K562 (cell line): Measurements from ENCODE around the gene SLC22A23. TPM values are rescaled to one million over a fixed set of nuclear protein-coding genes. Genes with fewer than 3 reads are reported as not detected.
A peak's percentile ranks its signal among the peaks of the same experiment; 100 is the strongest.

Experiments
- ARID2 ChIP-seq: fragments of 450-650 bp; IDR thresholded peaks from 2 replicates; pipeline ENCODE4 v1.6.1; 2017; ENCODE audit warnings: antibody characterized with exemption, mild to moderate bottlenecking
- BCOR ChIP-seq: fragments of 450-650 bp; IDR thresholded peaks from 2 replicates; pipeline ENCODE4 v1.6.1; 2016
- COPS2 ChIP-seq: fragments of 450-650 bp; conservative IDR thresholded peaks from 2 replicates; pipeline ENCODE4 v1.6.1; 2016; ENCODE audit warnings: mild to moderate bottlenecking, moderate library complexity
- ELF4 ChIP-seq: fragments of 450-650 bp; formaldehyde crosslinking; IDR thresholded peaks from 2 replicates; pipeline ENCODE4 v1.4.0; 2022; ENCODE audit warnings: missing genetic modification characterization
- EP300 ChIP-seq: IDR thresholded peaks from 2 replicates; pipeline ENCODE4 v1.6.1; 2012; ENCODE audit warnings: low read length, improper control_type of control experiment
- GABPA ChIP-seq: fragments of 200-800 bp; sonication (Bioruptor generic); conservative IDR thresholded peaks from 2 replicates; pipeline ENCODE4 v1.6.1; 2016; ENCODE audit warnings: low read depth, missing genetic modification characterization, missing compliant biosample characterization
- IFI16 ChIP-seq: fragments of 250-450 bp; sonication (Bioruptor Pico); IDR thresholded peaks from 2 replicates; pipeline ENCODE4 v2.1.2; 2022; ENCODE audit warnings: mild to moderate bottlenecking, inconsistent platforms
- MTA3 ChIP-seq: fragments of 450-650 bp; formaldehyde crosslinking; IDR thresholded peaks from 2 replicates; pipeline ENCODE4 v1.6.1; 2017; ENCODE audit warnings: mild to moderate bottlenecking, borderline replicate concordance
- NCOA2 ChIP-seq, 2 experiments: fragments of 450-650 bp; IDR thresholded peaks; 2 replicates each; pipeline ENCODE4 v1.6.1; 2018; ENCODE audit warnings: mild to moderate bottlenecking in 2 of 2, moderate library complexity in 1 of 2; ENCODE audit not compliant: partially characterized antibody in 2 of 2
- NCOA4 ChIP-seq: fragments of 450-650 bp; IDR thresholded peaks from 2 replicates; pipeline ENCODE4 v1.6.1; 2018; ENCODE audit warnings: mild to moderate bottlenecking; ENCODE audit not compliant: partially characterized antibody
- NELFE ChIP-seq: IDR thresholded peaks from 2 replicates; pipeline ENCODE4 v1.6.1; 2011; ENCODE audit warnings: mild to moderate bottlenecking; ENCODE audit not compliant: insufficient read depth, insufficient read length
- RBM15 ChIP-seq: fragments of 200-400 bp; formaldehyde crosslinking; IDR thresholded peaks from 2 replicates; pipeline ENCODE4 v1.6.1; 2018; ENCODE audit warnings: mild to moderate bottlenecking, low read length, moderate library complexity; ENCODE audit not compliant: insufficient read depth
- TAL1 ChIP-seq: fragments of 450-650 bp; IDR thresholded peaks from 2 replicates; pipeline ENCODE4 v1.6.1; 2016; ENCODE audit warnings: mild to moderate bottlenecking
- YBX1 ChIP-seq: fragments of 450-650 bp; IDR thresholded peaks from 2 replicates; pipeline ENCODE4 v1.7.1; 2016; ENCODE audit warnings: mild to moderate bottlenecking
- polyA plus RNA-seq, 8 experiments: library from polyadenylated mRNA; depleted of rRNA in 4 of 8; stranded (reverse) in 5 of 8; unstranded in 3 of 8; fragments of >200 nt; fragmentation: Nextera tagmentation in 2 of 8; fragmentation: Illumina TruSeq in 1 of 8; extraction: Ambion mirVana in 2 of 8; extraction: Trizol in 1 of 8; gene quantifications; 2 replicates each; pipeline versions ENCODE4 v1.2.1 to v1.2.3, GENCODE V29; 2011 to 2014; ENCODE audit warnings: inconsistent platforms in 1 of 8, missing spikeins in 1 of 8
- total RNA-seq, 7 experiments: library from RNA; depleted of rRNA in 6 of 7; stranded (reverse); fragments of >200 nt in 6 of 7; fragmentation: Illumina TruSeq in 2 of 7; extraction: Trizol in 2 of 7; gene quantifications; 2 replicates each; pipeline versions ENCODE4 v1.2.1 to v1.2.3, GENCODE V29; 2011 to 2021; ENCODE audit warnings: low replicate concordance in 1 of 7
- TF ChIP-seq, protein P1 (sequence below): fragments of 200-800 bp; sonication (Bioruptor generic); IDR thresholded peaks from 2 replicates; pipeline ENCODE4 v1.6.1; 2017; ENCODE audit warnings: missing genetic modification characterization, missing compliant biosample characterization
- TF ChIP-seq, protein P2 (sequence below): fragments of 250-450 bp; sonication (Bioruptor Pico); IDR thresholded peaks from 2 replicates; pipeline ENCODE4 v1.8.0; 2021; ENCODE audit warnings: mild to moderate bottlenecking, moderate library complexity
- TF ChIP-seq, protein P3 (sequence below): fragments of 450-650 bp; IDR thresholded peaks from 2 replicates; pipeline ENCODE4 v1.6.1; 2017; ENCODE audit warnings: antibody characterized with exemption
- TF ChIP-seq, protein P4 (sequence below): fragments of 450-650 bp; IDR thresholded peaks from 2 replicates; pipeline ENCODE4 v1.6.1; 2016; ENCODE audit warnings: antibody characterized with exemption
- TF ChIP-seq, protein P5 (sequence below): fragments of 250-450 bp; sonication (Bioruptor Pico); IDR thresholded peaks from 2 replicates; pipeline ENCODE4 v1.5.0; 2021
- TF ChIP-seq, protein P6 (sequence below): fragments of 450-650 bp; IDR thresholded peaks from 2 replicates; pipeline ENCODE4 v1.7.0; 2016; ENCODE audit warnings: borderline replicate concordance

The SLC22A23 gene
- total and polyA plus RNA-seq, 9 of the 15 experiments (the other 6 are each of a cell fraction or from before 2014, with no cell fraction given) = 0.30 to 8.7 (median 2.5) TPM

DNA sequence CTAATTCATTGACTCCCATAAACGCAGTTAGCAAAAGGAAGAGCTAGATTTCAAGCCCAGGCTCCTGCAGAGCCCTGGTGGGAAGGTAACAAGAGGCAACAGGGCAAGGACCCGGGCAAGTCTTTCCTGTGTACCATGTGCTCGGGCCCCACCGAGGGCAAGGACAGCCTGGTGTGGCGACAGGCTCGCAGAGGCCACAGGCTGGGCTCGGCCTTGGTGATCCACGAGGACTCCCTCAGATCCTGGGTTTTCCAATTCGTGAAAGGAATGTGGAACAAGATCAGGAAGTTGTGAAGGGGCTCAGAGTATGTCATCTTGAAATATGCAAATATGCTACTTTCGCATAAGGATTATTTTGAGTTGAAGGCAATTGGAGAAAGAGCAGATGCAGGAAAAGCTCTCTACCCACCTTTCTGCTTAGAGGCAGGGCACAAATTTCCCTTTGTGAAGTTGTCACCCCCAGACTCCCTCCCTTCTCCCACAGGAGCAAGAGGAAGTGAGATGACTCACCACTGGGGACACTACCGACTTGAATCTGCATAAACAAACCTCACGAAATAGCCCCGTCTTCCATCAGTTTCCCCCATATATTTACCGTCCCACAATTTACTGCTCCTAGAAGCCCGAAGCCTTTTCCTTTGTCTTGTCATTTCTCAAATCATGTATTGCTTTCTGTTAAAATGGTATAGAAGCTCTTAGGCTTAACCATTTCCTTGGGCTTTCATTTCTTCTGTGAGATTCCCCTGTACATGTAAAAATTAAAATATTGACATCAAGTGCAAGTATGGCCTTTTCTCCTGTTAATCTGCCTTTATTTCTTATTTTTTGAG lies 119.1 kb downstream of the SLC22A23 start (continued):
- TF ChIP-seq, protein P1, sequence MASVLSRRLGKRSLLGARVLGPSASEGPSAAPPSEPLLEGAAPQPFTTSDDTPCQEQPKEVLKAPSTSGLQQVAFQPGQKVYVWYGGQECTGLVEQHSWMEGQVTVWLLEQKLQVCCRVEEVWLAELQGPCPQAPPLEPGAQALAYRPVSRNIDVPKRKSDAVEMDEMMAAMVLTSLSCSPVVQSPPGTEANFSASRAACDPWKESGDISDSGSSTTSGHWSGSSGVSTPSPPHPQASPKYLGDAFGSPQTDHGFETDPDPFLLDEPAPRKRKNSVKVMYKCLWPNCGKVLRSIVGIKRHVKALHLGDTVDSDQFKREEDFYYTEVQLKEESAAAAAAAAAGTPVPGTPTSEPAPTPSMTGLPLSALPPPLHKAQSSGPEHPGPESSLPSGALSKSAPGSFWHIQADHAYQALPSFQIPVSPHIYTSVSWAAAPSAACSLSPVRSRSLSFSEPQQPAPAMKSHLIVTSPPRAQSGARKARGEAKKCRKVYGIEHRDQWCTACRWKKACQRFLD = no peak
- TF ChIP-seq NCOA4 (no peak), EP300 (peak; percentile 52; the same call in 1 of the 2 replicates), ELF4 (no peak), GABPA (no peak), BCOR (no peak), TAL1 (no peak), MTA3 (no peak), ARID2 (0 out of 2 replicates have a peak, but pooled peaks have one; percentile 5), NCOA2 (IDR thresholded peaks at IDR 0.05; ENCODE audit: partially characterized antibody in 2 of 2) (no peak), COPS2 (no peak), RBM15 (no peak), NELFE (no peak), IFI16 (CRISPR knock-in tag) (no peak), YBX1 (no peak)
- TF ChIP-seq, protein P2, sequence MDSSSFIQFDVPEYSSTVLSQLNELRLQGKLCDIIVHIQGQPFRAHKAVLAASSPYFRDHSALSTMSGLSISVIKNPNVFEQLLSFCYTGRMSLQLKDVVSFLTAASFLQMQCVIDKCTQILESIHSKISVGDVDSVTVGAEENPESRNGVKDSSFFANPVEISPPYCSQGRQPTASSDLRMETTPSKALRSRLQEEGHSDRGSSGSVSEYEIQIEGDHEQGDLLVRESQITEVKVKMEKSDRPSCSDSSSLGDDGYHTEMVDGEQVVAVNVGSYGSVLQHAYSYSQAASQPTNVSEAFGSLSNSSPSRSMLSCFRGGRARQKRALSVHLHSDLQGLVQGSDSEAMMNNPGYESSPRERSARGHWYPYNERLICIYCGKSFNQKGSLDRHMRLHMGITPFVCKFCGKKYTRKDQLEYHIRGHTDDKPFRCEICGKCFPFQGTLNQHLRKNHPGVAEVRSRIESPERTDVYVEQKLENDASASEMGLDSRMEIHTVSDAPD (CRISPR knock-in tag) = no peak
- TF ChIP-seq, protein P3, sequence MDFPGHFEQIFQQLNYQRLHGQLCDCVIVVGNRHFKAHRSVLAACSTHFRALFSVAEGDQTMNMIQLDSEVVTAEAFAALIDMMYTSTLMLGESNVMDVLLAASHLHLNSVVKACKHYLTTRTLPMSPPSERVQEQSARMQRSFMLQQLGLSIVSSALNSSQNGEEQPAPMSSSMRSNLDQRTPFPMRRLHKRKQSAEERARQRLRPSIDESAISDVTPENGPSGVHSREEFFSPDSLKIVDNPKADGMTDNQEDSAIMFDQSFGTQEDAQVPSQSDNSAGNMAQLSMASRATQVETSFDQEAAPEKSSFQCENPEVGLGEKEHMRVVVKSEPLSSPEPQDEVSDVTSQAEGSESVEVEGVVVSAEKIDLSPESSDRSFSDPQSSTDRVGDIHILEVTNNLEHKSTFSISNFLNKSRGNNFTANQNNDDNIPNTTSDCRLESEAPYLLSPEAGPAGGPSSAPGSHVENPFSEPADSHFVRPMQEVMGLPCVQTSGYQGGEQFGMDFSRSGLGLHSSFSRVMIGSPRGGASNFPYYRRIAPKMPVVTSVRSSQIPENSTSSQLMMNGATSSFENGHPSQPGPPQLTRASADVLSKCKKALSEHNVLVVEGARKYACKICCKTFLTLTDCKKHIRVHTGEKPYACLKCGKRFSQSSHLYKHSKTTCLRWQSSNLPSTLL = no peak
- TF ChIP-seq, protein P4, sequence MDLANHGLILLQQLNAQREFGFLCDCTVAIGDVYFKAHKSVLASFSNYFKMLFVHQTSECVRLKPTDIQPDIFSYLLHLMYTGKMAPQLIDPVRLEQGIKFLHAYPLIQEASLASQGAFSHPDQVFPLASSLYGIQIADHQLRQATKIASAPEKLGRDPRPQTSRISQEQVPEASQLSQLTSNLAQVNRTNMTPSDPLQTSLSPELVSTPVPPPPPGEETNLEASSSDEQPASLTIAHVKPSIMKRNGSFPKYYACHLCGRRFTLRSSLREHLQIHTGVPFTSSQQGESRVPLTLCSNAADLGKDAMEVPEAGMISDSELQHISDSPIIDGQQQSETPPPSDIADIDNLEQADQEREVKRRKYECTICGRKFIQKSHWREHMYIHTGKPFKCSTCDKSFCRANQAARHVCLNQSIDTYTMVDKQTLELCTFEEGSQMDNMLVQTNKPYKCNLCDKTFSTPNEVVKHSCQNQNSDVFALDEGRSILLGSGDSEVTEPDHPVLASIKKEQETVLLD = no peak
- TF ChIP-seq, protein P5, sequence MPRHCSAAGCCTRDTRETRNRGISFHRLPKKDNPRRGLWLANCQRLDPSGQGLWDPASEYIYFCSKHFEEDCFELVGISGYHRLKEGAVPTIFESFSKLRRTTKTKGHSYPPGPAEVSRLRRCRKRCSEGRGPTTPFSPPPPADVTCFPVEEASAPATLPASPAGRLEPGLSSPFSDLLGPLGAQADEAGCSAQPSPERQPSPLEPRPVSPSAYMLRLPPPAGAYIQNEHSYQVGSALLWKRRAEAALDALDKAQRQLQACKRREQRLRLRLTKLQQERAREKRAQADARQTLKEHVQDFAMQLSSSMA = no peak
- TF ChIP-seq, protein P6, sequence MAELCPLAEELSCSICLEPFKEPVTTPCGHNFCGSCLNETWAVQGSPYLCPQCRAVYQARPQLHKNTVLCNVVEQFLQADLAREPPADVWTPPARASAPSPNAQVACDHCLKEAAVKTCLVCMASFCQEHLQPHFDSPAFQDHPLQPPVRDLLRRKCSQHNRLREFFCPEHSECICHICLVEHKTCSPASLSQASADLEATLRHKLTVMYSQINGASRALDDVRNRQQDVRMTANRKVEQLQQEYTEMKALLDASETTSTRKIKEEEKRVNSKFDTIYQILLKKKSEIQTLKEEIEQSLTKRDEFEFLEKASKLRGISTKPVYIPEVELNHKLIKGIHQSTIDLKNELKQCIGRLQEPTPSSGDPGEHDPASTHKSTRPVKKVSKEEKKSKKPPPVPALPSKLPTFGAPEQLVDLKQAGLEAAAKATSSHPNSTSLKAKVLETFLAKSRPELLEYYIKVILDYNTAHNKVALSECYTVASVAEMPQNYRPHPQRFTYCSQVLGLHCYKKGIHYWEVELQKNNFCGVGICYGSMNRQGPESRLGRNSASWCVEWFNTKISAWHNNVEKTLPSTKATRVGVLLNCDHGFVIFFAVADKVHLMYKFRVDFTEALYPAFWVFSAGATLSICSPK = no peak
